ENCODE data around the gene RRP12. TPM values are rescaled to one million over a fixed set of nuclear protein-coding genes. Genes with fewer than 3 reads are reported as not detected.

RRP12 gene
- total RNA-seq, 2 donors from 2014 or later, result 41.4 to 43.1 TPM

DNA sequence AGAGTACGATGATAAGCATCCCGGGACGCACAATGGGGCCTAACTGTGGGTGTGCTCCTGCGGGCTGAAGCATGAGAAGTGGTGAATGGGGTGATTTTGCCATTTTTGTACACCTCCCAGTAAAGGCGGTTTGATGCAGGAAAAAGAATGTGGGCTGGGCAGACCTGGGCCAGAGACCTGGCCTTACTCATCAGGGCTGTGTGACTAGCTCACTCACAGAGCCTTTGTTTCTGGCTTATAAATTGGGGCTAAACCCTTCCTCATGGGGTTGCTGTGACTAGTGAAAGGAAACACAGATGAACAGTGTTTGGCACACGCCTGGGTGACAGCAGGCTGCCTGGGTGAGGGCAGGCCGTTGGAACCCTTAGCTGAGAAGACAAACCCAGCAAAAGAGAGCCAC lies 18.0 kb downstream of the RRP12 start:
- Mint-ChIP-seq H3K9me3 (no peaks in the 10 kb centered on the region), H3K27ac (no peak overlapping the region), H3K36me3 (peaks cover 0 to 5% of the 10 kb centered on the region in 2 donors)
- ATAC-seq (no peak), DNase-seq (ENCODE audit: low spot score in 2 of 2) (no peak)

DNA sequence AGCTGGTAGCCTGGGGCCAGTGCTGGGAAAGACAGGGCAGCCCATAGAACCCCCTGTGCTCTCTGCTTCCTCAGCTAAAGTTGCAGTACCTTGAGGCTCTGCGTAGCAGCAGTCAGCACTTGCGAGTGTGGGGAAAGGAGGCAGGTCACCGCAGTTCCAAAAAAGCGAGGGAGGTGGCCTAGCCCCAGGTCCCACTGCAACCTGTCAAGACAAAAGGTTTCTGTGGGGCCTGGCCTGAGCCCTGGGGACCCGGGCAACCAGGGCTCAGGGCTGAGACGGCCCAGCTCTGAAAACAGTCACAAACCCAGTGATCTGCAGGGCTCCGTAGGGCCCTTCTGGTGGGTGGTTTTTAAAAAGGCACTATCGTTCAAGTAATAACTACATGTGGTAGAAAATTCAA lies 19.5 kb downstream of the RRP12 start:
- Mint-ChIP-seq H3K9me3 (no peaks in the 10 kb centered on the region), H3K36me3 (peaks cover 0 to 5% of the 10 kb centered on the region in 2 donors), H3K27ac (no peak overlapping the region)
- no peak for DNase-seq (ENCODE audit: low spot score in 2 of 2)
- no peak for ATAC-seq

DNA sequence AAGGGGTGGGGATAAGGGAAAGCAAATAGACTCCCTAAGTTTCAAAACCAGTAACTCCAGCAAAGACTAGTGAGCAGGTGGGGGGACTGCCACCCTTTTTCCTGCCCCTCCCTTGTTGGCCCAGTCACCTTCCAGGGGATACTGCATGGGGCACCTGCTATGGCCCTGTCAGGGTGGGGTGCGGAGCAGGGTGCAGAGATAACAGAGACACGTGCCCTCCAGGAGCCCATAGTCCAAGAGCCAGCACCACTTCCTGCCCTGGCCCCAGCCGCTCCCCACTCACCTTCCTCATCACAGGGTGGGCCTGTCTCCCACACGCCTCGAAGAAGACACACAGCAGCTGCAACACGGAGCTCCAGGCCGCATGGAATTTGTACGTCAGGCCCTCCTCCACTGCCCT lies 20.6 kb downstream of the RRP12 start:
- Mint-ChIP-seq H3K9me3 (no peaks in the 10 kb centered on the region), H3K36me3 (peaks cover 0 to 5% of the 10 kb centered on the region in 2 donors), H3K27ac (peak overlapping the region; percentile 21 to 68)
- ATAC-seq (no peak), DNase-seq (ENCODE audit: low spot score in 2 of 2) (no peak)

DNA sequence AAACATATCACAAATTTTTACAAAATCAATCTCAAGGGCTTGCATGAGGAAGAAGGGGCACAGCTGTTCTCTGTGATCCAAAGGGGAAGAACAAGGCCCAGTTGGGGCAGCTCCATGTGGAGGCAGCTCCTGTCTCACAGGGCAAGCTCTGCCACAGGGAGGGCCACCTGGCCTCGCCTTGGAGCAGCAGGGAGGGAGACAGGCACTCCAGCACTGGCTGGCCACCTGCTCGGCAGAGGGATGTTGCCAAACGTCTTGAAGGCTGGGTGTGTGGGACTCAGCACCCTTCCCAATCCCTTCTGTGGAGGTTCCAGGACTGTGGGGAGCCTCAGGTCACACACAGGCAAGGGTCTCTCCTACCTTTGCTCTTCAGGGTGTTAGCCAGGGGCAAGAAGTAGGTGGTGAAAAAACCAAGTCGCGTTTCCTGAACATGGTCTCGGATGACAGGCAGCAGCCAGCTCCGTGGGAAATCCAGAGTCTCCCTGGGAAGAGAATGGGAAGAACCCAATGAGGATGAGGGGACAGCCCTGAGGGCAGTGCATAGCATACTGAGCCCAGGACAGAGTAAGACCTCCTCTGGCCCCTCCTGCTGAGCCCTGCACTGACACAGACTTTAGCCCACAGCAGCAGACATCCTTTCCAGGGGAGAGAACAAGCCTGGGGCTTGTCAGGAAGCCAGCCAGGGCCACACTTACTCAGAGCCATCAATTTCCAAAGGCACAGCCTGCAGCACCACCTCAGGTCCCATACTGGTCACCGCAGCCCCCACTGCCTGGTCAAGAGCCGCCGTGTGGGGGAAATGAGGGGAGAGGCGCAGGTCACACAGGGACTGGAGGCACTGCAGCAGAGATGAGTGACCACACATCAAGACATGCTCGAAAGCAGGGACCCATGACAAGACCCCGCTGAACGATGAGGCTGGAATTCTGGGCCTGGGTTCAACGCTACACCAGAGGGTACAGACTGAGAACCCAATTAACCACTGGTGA lies 21.9 kb downstream of the RRP12 start:
- Mint-ChIP-seq H3K36me3 (peaks cover 0 to 5% of the 10 kb centered on the region in 2 donors), H3K27ac (no peak overlapping the region), H3K9me3 (no peaks in the 10 kb centered on the region)
- no peak for ATAC-seq
- DNase-seq (ENCODE audit: low spot score in 2 of 2), result no peak

DNA sequence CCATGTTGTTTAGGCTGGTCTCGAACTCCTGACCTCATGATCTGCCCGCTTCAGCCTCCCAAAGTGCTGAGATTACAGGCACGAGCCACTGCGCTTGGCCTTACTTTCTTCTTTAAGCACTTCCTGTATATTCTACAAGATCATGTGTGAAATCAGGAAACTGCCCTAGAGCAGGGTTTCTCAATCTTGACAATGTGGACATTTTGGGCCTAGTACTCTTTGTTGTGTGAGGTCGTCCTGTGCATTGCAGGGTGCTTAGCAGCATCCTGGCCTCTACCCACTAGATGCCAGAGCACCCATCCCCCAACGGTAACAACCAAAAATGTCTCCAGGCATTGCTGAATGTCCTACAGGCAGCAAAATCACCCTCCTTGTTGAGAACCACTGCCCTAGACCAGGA lies 24.7 kb downstream of the RRP12 start:
- ATAC-seq (no peak), DNase-seq (ENCODE audit: low spot score in 2 of 2) (no peak)
- Mint-ChIP-seq H3K36me3 (peaks cover 0 to 6% of the 10 kb centered on the region in 2 donors), H3K9me3 (no peaks in the 10 kb centered on the region), H3K27ac (no peak overlapping the region)

DNA sequence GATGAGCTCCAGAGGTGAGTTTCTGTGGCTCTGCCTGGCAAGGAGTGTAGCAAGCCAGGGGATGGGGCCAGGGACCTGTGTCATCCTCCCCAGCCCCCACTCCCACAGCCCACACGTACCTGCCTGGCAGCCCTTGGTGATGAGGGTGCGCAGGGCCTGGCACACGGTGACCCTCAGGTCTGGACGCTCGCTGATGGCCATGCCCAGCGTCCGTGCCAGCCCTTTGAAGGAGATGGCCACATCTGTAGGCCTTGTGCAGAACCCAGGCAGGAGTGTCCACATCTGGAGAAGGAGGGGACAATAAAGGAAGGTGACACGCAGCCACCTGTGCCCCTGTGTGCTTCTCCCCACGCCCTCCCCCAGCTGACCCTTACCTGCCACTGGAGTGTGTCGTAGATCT lies 27.7 kb downstream of the RRP12 start:
- ATAC-seq (no peak), DNase-seq (ENCODE audit: low spot score in 2 of 2) (no peak)
- Mint-ChIP-seq H3K9me3 (no peaks in the 10 kb centered on the region), H3K36me3 (peaks cover 0 to 13% of the 10 kb centered on the region in 2 donors), H3K27ac (no peak overlapping the region)

DNA sequence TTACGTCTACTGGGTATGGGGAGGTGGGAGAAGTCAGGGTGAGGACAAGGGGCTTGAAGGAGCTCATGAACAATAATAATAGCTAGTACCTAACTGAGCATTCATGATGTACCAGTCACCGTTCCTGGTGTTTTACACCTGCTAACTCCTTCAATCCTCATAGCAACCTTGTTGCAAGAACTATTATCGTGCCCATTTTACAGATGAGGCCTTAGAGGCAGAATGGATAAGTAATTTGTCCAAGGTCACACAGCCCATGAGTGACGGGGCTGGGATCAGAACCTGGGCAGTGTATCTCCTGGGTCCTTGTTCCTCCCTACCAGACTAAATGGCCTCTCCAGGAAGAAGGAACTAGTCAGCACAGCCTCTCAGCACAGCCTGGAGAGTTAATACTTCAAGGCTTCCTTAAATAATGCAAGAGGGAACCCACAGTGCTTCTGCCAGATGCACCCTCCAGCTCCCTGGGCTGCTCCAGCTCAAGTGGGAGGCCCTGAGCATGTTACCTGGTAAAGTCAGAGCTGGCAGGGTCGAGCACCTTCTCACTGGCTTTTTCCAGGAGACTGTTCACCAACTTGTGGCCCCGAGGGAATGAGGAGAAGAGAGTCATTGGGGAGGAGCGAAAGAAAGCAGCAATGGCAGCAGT lies 28.8 kb downstream of the RRP12 start:
- Mint-ChIP-seq H3K36me3 (peaks cover 0 to 13% of the 10 kb centered on the region in 2 donors), H3K27ac (peak overlapping the region in 1 of 2 donors; percentile 40), H3K9me3 (no peaks in the 10 kb centered on the region)
- DNase-seq (ENCODE audit: low spot score in 2 of 2) (no peak), ATAC-seq (no peak)

DNA sequence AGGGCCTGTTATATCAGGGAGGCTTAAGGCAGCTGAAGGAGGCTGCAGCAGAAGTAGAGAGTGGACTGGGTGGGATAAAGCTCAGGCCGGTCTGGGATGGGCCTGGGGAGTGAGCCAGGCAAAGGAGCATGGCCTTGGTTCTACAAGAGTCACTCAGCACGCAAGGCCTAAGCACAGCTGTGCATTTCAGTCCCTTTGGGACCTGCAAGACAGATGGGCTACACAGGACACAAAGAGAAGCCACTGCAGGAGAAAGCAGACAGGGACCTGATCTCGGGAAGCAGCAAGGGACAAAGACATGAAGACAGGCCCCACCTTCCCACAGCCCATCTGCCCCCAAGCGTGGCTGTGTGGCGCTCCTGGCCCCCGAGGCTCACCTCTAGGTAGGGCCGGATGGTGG lies 29.4 kb downstream of the RRP12 start:
- Mint-ChIP-seq H3K36me3 (peaks cover 0 to 13% of the 10 kb centered on the region in 2 donors), H3K9me3 (no peaks in the 10 kb centered on the region), H3K27ac (peak overlapping the region in 1 of 2 donors; percentile 40)
- no peak for ATAC-seq
- no peak for DNase-seq (ENCODE audit: low spot score in 2 of 2)

DNA sequence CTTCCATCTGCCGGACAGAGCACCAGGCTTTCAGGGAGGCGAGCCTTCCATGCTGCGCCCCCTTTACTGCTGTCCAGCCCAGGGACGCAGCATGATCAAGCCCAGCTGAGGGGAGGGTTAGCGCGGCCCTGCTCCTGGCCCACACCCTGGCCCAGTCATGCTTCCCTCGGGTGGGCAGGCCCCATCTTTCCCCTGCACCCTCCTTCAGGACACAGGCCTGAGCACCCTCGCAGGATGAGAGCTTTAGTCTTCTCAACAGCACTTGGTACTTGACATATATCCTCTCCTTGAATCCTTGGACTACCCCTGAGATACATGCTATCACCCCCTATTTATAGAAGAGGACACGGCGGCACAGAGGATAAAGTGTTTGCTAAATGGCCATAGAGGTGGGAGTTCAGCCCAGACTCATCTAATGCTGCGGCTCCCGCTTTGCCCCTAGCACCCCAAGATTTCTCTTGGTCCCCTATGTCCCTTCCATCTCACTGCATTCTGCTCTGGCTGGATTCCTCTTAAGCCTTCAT lies 34.0 kb downstream of the RRP12 start:
- peak overlapping the region; percentile 25 to 67 for H3K27ac Mint-ChIP-seq
- H3K9me3 Mint-ChIP-seq, result no peaks in the 10 kb centered on the region
- peaks cover 7 to 27% of the 10 kb centered on the region in 2 donors for H3K36me3 Mint-ChIP-seq
- DNase-seq (ENCODE audit: low spot score in 2 of 2) (no peak), ATAC-seq (no peak)

DNA sequence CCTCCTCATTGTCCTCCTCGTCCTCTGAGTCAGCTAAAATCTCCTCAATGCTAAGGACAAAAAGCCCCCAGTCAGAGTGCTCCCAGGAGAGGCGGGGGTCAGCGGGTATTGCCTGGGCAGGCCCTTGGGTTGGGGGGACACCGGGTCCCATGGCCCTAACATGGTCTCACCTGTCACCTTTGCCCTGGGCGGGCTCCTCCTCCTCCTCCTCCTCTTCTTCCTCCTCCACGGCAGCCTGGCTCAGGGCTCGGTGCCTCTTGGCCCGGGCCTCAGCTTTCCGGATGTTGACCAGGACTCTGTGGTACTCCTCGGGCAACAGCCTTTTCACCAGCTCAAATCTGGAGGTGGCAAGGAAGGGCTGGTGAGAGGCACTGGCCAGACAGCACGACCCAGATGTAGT lies 34.6 kb downstream of the RRP12 start:
- H3K27ac Mint-ChIP-seq, result peak overlapping the region; percentile 67 to 77
- H3K36me3 Mint-ChIP-seq, result peaks cover 7 to 27% of the 10 kb centered on the region in 2 donors

DNA sequence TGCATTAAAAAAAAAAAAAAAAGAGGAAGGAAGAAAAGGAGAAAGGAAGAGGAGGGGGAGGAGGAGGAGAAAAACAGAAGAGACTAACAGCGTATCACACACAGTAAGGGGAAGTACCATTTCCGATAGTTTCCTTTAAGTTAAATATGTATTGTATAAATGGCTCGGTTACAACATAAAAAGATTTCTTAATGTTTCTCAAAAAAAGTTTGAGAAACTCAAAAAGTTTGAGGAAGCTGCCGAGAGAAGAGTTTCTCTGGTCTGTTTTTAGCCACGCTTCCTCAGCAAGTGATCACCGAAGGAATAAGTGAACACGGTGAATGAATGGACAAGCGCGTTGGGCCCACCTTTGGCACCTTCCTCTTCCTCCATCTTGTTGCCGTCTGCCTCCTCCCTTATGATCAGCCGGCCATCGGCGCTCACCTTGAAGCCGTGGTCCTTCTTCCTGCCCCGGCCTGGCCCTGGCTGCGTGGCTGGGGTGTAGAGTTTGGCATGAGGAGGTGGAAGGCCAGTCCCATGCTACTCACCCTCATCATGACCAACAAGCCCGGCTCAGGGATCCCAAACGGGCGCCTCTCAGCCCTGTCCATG lies 35.3 kb downstream of the RRP12 start:
- Mint-ChIP-seq H3K9me3 (no peaks in the 10 kb centered on the region), H3K27ac (peak overlapping the region; percentile 67 to 81), H3K36me3 (peaks cover 7 to 23% of the 10 kb centered on the region in 2 donors)
- ATAC-seq (no peak), DNase-seq (ENCODE audit: low spot score in 2 of 2) (no peak)

More for the DNA sequence above, 34.6 kb downstream of the RRP12 start:
- DNase-seq (ENCODE audit: low spot score in 2 of 2), result no peak
- ATAC-seq, result no peak
- H3K9me3 Mint-ChIP-seq, result no peaks in the 10 kb centered on the region

DNA sequence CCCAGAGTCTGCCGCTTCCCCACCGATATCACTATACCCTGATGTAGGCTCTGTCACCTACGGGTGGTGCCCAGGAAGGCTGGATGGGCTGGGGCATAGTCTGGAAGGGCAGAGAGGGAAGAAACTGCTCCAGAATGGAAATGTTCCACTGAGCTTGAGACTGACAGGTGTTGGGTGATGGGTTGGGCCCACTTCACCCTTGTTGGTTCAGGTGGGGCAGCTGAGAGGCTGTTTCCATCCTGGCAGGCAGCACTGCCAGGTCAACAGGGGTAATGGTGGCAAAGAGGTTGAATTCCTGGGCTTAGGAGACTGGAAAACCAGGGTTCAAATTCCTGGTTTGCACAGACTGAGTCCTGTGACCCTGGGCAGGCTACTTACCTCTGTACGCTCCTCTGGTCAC lies 38.1 kb downstream of the RRP12 start:
- H3K36me3 Mint-ChIP-seq, result peaks cover 7 to 14% of the 10 kb centered on the region in 2 donors
- peak overlapping the region in 1 of 2 donors; percentile 88 for H3K27ac Mint-ChIP-seq
- no peaks in the 10 kb centered on the region for H3K9me3 Mint-ChIP-seq
- DNase-seq (ENCODE audit: low spot score in 2 of 2) (no peak), ATAC-seq (no peak)

DNA sequence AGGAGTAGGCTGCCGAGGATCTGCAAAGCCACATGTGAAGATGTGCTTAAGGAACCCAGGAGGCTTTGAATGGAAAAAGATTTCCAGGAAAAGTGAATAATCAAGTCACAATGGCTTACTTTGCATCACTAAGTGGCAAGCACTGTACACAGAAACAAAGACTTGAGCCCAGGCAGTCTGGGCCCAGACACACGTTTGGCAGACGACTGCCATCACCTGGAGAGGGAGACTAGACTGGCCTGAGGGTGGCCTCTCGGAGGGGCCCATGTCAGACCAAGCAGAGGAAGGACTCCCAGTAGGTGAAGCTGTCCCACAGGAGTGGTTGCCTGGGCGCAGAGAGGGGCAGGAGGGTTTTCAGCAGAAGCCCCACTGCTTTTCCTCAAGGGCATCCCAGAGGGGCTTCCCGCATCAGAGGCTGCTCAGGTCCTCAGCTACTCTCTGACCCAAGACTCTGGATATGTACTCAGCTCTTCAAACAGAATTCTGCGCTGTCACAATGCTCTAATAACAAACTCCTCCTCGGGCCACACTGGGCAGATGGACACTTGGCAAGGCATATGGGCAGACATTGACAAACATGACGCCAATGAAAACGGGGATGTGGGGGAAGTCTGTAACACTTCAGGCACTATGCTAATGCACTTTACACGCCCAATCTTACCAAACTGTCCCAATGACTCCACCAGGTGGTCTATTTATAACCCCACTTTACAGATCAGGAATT lies 38.7 kb downstream of the RRP12 start:
- Mint-ChIP-seq H3K9me3 (no peaks in the 10 kb centered on the region), H3K27ac (peak overlapping the region; percentile 19 to 88), H3K36me3 (peaks cover 7 to 14% of the 10 kb centered on the region in 2 donors)
- ATAC-seq (no peak), DNase-seq (ENCODE audit: low spot score in 2 of 2) (no peak)

DNA sequence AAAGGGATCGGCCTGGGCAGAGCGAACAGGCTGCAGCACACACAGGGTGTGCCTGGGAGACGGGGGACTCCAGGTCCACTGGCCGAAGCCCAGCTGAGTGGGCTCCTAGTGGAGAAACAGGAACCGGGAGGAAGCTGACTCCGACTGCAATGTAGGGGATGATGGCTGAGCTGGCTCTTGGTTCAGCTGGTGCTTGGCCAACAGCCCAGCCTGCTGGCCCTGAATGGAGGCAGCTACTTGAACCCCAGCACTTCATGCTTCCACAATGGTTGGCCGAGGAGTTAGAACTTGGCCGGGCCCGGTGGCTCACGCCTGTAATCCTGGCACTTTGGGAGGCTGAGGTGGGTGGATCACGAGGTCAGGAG lies 39.6 kb downstream of the RRP12 start:
- peak overlapping the region in 1 of 2 donors; percentile 74 for H3K27ac Mint-ChIP-seq
- ATAC-seq (no peak), DNase-seq (ENCODE audit: low spot score in 2 of 2) (no peak)
- no peaks in the 10 kb centered on the region for H3K9me3 Mint-ChIP-seq
- peaks cover 7 to 14% of the 10 kb centered on the region in 2 donors for H3K36me3 Mint-ChIP-seq

DNA sequence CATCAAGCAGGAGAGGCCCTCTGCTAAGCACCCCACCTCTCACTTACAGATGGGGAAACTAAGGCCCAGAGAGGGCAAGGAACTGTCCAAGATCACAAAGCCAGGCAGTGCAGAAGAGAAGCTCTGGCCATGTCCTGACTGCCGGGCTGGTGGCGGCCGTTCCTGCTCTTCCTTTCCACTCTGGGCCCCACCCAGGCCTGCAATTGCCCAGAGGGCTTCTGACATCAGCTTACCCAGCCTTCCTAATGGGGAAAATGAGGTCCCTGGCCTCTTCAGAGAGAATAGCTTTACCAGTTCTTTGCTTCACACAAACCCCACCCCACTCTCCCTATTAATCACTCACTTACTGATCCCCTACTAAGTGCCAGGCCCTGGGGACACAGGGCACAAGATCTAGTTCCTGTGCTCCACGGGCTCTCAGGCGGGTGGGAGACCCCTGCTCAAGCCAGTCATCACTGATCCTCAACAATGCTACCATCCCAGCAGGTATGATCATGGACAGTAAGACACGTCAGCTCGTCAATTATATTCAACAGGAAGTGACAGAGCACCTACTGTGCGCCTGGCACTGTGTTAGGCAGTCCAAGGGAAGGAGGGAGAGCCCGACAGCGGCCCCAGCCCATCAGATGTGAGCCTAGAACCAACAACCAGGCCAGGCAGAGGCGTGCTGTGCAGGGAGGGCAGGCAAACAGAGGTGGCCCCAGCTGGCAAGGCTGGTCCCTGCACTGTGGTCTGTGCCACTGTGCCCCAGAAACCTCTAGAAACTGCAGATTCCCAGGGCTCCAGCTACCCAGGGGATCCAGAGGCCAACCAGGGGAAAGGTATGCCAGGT lies 40.2 kb downstream of the RRP12 start:
- Mint-ChIP-seq H3K36me3 (peaks cover 7 to 17% of the 10 kb centered on the region in 2 donors), H3K27ac (peak overlapping the region; percentile 29 to 90), H3K9me3 (no peaks in the 10 kb centered on the region)
- ATAC-seq (no peak), DNase-seq (ENCODE audit: low spot score in 2 of 2) (no peak)
